Right lobe of liver (tissue), 6 donors: ENCODE data around the gene THAP5. TPM values are rescaled to one million over a fixed set of nuclear protein-coding genes. Genes with fewer than 3 reads are reported as not detected.

Experiments
- ATAC-seq, 4 donors: fragments of 200-7000 bp; cut with Tn5 transposase; one replicate each; pipeline ENCODE4 v1.9.1; 2020; ENCODE audit warnings: mild to moderate bottlenecking in 4 of 4, moderate library complexity in 4 of 4
- DNase-seq, 3 donors: peaks; one replicate each; pipeline ENCODE4 v3.0.0-alpha.2; 2020
- H3K27ac ChIP-seq, 3 donors: fragments of 200-600 bp; one replicate each; pipeline ENCODE4 v1.8.0; 2022
- H3K27me3 ChIP-seq, 2 donors: fragments of 200-600 bp; one replicate each; pipeline ENCODE4 v1.8.0; 2022
- H3K36me3 ChIP-seq, 4 donors: fragments of 200-600 bp; sonication (generic) in 1 of 4; one replicate each; pipeline versions ENCODE4 v1.5.1 to v1.8.0; 2017 to 2022; ENCODE audit warnings: control low read depth in 1 of 4
- H3K4me1 ChIP-seq, 4 donors: fragments of 200-600 bp; sonication (generic) in 1 of 4; one replicate each; pipeline versions ENCODE4 v1.5.1 to v1.8.0; 2017 to 2022; ENCODE audit warnings: control low read depth in 1 of 4
- H3K4me3 ChIP-seq, 3 donors: fragments of 200-600 bp; one replicate each; pipeline ENCODE4 v1.8.0; 2022
- H3K9me3 ChIP-seq, 4 donors: fragments of 200-600 bp; sonication (generic) in 1 of 4; one replicate each; pipeline versions ENCODE4 v1.5.1 to v1.8.0; 2017 to 2022; ENCODE audit warnings: control low read depth in 1 of 4
- POLR2A ChIP-seq: fragments of 450-650 bp; IDR thresholded peaks from one replicate; pipeline ENCODE4 v1.6.1; 2017; ENCODE audit warnings: antibody characterized with exemption, mild to moderate bottlenecking
- WGBS: methylation state at CpG from one replicate; pipeline ENCODE4 v1.1.6; 2018; ENCODE audit warnings: low coverage, low lambda C conversion rate; ENCODE audit not compliant: insufficient coverage; ENCODE audit errors: missing lambda C conversion rate; 5-methylcytosine and 5-hydroxymethylcytosine counted together
- intact Hi-C, 2 donors: fragments of 100-400 bp; cut with DNase I; formaldehyde crosslinking; loops; one replicate each; pipeline versions ENCODE4 v1.11.2 to v1.14.1; 2022
- long read RNA-seq: library from polyadenylated mRNA; unstranded; transcript quantifications from one replicate; pipeline ENCODE4 v2.0.0, GENCODE V29; 2019
- total RNA-seq, 6 experiments: library from RNA; depleted of rRNA in 2 of 6; stranded (reverse); fragments of >200 nt in 2 of 6; fragmentation: NEBNext Ultra II Directional in 3 of 6; extraction: Animal tissue kit (Norgen Biotek cat#: 25700) in 3 of 6; gene quantifications; one replicate each; pipeline versions ENCODE4 v1.1.0 to v1.2.4, GENCODE V29; 2016 to 2023
- TF ChIP-seq, protein P1 (sequence below), 4 donors: fragments of 200-600 bp in 3 of 4; fragments of 450-650 bp in 1 of 4; IDR thresholded peaks; one replicate each; pipeline versions ENCODE4 v1.5.1 to v1.8.0; 2016 to 2022; ENCODE audit warnings: antibody characterized with exemption in 4 of 4, mild to moderate bottlenecking in 2 of 4
- donor health status: DM: no; HTN: yes; CAD: no.
- donor health status: DM: no; HTN: no; CAD: no.
- donor health status: DM: no; HTN: no; CAD: no.
- donor health status: DM: no; HTN: yes; CAD: no.
- donor health status: DM: no; HTN: yes; CAD: no.

Gene THAP5
- 10 to 100 TPM; 15.5 to 17.9 (median 17.3) TPM for total RNA-seq
- long read RNA-seq, partial matches to known transcripts = 1 of 2 reads
- long read RNA-seq, other reads (novel, unspliced or antisense) = 0 of 2 reads

- TF ChIP-seq, protein P1, sequence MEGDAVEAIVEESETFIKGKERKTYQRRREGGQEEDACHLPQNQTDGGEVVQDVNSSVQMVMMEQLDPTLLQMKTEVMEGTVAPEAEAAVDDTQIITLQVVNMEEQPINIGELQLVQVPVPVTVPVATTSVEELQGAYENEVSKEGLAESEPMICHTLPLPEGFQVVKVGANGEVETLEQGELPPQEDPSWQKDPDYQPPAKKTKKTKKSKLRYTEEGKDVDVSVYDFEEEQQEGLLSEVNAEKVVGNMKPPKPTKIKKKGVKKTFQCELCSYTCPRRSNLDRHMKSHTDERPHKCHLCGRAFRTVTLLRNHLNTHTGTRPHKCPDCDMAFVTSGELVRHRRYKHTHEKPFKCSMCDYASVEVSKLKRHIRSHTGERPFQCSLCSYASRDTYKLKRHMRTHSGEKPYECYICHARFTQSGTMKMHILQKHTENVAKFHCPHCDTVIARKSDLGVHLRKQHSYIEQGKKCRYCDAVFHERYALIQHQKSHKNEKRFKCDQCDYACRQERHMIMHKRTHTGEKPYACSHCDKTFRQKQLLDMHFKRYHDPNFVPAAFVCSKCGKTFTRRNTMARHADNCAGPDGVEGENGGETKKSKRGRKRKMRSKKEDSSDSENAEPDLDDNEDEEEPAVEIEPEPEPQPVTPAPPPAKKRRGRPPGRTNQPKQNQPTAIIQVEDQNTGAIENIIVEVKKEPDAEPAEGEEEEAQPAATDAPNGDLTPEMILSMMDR (IDR thresholded peaks at IDR 0.05) = peak in 1 of 4 donors; percentile 29
- TF ChIP-seq POLR2A = peak; percentile 99
- 0% methylated on average over 24 of the region's 65 CpGs for WGBS
- H3K4me3 ChIP-seq = peak within 1 kb of the TSS; percentile 78 to 85 (median 84)
- H3K4me1 ChIP-seq = peaks cover 0 to 46% (median 12%) of the 10 kb centered on the region in 4 donors
- H3K9me3 ChIP-seq = no peaks in the 10 kb centered on the region
- H3K36me3 ChIP-seq = peaks cover 0 to 27% (median 12%) of the 10 kb centered on the region in 4 donors
- intact Hi-C loops = no loop called here
- ATAC-seq (peak; percentile 92 to 97 (median 95)), DNase-seq (peak; percentile 99 to 100 (median 100))
- peak within 1 kb of the TSS; percentile 96 to 97 (median 96) for H3K27ac ChIP-seq
- H3K27me3 ChIP-seq = no peaks in the 10 kb centered on the region
These were observed at the start of gene THAP5, which contains the start of gene DNAJB9 for GRCh38 chr7:108569381-108570145. Gene THAP5, minus strand, starts transcription at chr7:108569706. Its CDS starts 137 bp downstream, at chr7:108569569. Gene DNAJB9, plus strand, starts transcription at chr7:108569874. Its CDS starts 1,853 bp downstream, at chr7:108571727.

GRCh38 chr7:108618056-108618455 is 48.5 kb upstream of the THAP5 start:
- no peaks in the 10 kb centered on the region for H3K9me3 ChIP-seq
- H3K4me3 ChIP-seq = no peak overlapping the region
- intact Hi-C loops = no loop called here
- no peak overlapping the region for H3K27ac ChIP-seq
- H3K27me3 ChIP-seq = no peaks in the 10 kb centered on the region
- no peaks in the 10 kb centered on the region for H3K36me3 ChIP-seq
- WGBS = 58% methylated on average over 3 of the region's 3 CpGs
- peaks cover 0 to 10% (median 3%) of the 10 kb centered on the region in 4 donors for H3K4me1 ChIP-seq
- ATAC-seq = peak in 1 of 4 donors; percentile 19
- TF ChIP-seq, protein P1 (IDR thresholded peaks at IDR 0.05) = no peak
- TF ChIP-seq POLR2A = no peak
- no peak for DNase-seq

DNA sequence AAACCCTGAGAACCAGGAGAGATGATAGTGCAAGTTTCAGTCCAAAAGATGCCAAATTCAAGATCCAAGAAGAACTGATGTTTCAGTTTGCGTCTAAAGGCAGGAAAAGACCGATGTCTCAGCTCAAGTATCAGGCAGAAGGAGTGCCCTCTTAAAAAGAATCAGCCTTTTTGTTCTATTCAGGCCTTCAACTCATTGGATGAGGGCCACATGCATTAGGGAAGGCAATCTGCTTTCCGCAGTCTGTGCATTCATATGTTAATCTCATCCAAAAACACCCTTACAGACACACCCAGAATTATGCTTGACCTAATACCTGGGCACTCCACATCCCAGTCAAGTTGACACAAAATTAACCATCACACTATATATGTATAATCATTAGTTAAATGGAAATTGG is 45.4 kb upstream of the THAP5 start:
- H3K27me3 ChIP-seq = no peaks in the 10 kb centered on the region
- no peaks in the 10 kb centered on the region for H3K9me3 ChIP-seq
- WGBS = 91% methylated on average over 3 of the region's 3 CpGs
- ATAC-seq (no peak), DNase-seq (no peak)
- intact Hi-C loops = no loop called here
- H3K27ac ChIP-seq = peak overlapping the region in 2 of 3 donors; percentile 79 to 92
- TF ChIP-seq, protein P1 (IDR thresholded peaks at IDR 0.05) = no peak
- TF ChIP-seq POLR2A = no peak
- no peaks in the 10 kb centered on the region for H3K36me3 ChIP-seq
- peaks cover 0 to 24% (median 12%) of the 10 kb centered on the region in 4 donors for H3K4me1 ChIP-seq
- no peak overlapping the region for H3K4me3 ChIP-seq

GRCh38 chr7:108613949-108614381 is 44.5 kb upstream of the THAP5 start:
- Histone ChIP-seq H3K27ac (peak overlapping the region; percentile 51 to 92 (median 79)), H3K27me3 (no peaks in the 10 kb centered on the region), H3K9me3 (no peaks in the 10 kb centered on the region), H3K4me1 (peaks cover 0 to 34% (median 16%) of the 10 kb centered on the region in 4 donors), H3K4me3 (peak overlapping the region in 1 of 3 donors; percentile 20), H3K36me3 (no peaks in the 10 kb centered on the region)
- peak in 1 of 3 donors; percentile 61 for DNase-seq
- intact Hi-C loops = no loop called here
- TF ChIP-seq, protein P1 (IDR thresholded peaks at IDR 0.05) = no peak
- TF ChIP-seq POLR2A = peak; percentile 14
- 42% methylated on average over 4 of the region's 4 CpGs for WGBS
- ATAC-seq = peak; percentile 81 to 89 (median 86)
